NCI-H446 (cell line): ENCODE results near the gene GSTM5.
"Not testable (repeated sequence)": the region's sequence is repeated elsewhere in the genome, so short reads cannot be mapped to it uniquely, and the experiment has no call there.

Experiments used
- DNase-seq, 2 experiments: peaks; one replicate each; lab custom pipeline; 2025; lab: John Stamatoyannopoulos, UW

Gene GSTM5

DNA sequence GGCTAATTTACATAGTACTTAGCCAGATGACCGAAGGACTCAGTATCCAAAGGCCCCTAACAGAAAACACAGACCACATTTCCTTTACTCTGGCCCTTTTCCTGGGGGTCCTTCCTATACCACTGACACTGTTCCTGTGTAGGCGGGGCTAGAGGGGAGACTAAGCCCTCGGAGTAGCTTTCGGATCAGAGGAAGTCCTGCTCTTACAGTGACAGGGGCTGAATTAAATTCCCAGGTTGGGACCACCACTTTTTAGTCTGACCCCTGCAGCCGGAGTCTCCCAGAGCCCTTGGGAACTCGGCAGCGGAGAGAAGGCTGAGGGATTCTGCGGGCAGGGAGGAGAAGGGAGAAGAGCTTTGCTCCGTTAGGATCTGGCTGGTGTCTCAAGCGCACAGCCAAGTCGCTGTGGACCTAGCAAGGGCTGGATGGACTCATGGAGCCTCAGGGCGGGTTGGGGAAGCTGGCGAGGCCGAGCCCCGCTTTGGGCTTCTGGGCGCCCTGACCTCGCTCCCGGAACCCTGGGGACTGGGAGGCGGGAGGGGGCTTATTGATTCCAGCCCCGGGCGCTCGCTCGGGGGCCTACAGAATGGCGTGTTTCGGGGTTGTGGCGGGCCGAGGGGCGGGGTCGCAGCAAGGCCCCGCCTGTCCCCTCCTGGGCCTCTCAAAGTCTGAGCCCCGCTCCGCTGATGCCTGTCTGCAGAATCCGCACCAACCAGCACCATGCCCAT, at the start of gene GSTM5:
GSTM5 (plus strand) TSS at position 659 of the 728 bp plus-strand sequence; CDS start at position 721, 62 bp downstream.
- DNase-seq: not testable (repeated sequence)

DNA sequence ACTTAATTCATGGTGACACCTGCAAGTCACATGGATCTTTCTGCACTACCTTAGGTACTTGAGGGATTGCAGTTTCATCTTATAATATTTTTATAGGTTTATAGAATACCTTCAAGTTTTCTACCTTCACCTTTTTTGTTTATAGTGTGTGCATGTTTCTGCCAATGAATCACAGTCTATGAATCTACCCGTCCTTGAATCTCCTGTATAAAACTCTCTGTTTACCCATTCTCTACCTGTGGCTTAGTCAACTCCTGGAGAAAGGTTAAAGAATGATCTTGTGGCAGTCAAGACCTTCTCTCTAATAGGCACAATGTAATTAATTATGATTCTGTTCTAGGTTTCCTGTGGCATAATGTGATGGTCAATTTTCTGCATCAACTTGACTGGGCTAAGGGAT, 47.4 kb upstream of the GSTM5 start:
- DNase-seq: no peak

DNA sequence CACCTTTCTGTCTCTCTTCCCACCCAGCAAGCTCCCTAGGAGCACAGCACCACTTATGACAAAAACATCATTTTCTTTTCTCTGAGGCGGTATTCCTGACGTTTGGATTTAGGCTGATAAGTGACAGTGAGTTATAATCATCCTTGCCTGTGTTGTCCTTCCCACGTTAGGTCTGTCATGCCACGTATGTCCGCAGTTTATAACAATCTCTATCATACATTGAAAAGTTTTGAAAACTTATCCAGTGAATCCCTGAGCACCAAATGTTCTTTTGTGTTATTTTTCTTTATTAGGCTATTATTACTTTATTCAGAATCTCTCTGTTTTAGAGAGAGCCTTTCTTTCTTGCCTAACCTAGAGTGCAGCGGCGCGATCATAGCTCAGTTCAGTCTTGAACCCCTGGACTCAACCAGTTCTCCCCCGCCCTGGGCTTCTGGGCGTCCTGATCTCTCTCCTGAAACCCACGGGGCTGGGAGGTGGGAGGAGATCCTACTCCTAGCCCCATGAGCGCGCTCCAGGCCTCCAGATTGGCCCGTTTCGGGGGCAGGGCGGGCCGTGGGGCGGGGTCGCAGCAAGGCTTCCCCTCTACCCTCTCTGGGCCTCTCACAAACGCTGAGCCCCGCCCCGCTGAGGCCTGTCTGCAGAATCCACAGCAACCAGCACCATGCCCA, 44.5 kb upstream of the GSTM5 start, which contains the start of gene GSTM2:
GSTM2 (plus strand) TSS at position 606 of the 671 bp plus-strand sequence; CDS start at position 665, 59 bp downstream.
- DNase-seq: peak in 1 of 2 experiments; percentile 57

DNA sequence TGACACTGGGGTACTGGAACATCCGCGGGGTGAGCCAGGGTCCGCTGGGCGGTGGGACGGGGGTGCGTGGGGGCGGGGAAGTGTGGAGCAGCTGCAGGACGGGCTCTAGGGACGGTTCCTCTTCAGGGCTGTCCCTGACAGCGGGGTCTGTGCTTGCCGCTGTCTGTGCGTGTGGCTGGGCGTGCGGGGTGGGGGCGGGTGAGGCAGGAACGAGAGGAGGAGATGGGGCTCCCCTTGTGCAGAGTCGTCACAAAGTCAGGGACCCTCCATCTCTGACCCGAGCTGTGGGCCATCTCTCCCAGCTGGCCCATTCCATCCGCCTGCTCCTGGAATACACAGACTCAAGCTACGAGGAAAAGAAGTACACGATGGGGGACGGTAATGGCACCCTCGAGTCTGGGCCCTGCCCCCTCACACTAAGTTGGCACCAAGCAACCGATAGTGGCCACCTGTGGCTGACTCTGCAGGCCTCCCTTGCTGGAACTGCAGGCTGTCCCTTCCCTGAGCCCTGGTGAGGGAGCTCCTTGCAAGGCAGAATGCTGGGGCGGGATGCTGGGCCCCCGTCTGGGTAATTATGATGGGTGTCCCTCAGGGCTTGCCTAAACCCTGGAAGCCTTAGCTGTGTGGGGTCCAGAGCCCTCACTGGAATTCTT, 43.8 kb upstream of the GSTM5 start:
- DNase-seq: no peak

DNA sequence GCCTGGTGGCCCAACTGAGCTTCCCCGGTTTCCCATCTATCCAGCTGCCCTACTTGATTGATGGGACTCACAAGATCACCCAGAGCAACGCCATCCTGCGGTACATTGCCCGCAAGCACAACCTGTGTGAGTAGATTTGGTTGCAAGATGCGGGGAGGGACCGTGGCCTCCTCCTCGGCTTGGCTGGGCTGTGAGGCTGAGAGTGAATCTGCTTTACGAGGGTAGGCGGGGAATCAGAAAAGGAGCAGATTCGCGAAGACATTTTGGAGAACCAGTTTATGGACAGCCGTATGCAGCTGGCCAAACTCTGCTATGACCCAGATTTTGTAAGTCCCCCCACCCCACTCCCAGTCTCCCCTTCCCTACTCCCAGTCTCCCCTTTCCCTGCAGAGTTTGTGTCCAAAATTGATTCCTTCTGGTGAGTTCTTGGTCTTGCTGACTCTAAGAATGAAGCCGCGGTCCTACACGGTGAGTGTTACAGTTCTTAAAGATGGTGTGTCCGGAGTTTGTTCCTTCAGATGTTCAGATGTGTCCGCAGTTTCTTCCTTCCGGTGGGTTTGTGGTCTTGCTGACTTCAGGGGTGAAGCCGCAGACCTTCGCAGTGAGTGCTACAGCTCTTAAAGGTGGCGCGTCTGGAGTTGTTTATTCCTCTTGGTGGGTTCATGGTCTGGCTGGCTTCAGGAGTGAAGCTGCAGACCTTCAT, 42.7 kb upstream of the GSTM5 start:
- no peak for DNase-seq

DNA sequence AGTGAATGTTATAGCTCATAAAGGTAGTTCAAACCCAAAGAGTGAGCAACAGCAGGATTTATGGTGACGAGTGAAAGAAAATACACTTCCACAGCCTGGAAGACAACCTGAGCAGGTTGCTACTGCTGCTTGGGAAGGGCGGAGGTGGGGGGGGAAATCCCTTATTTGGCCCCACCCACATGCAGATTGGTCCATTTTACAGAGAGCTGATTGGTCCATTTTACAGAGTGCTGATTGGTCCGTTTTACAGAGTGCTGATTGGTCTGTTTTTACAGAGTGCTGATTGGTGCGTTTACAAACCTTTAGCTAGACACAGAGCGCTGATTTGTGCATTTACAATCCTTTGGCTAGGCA, 42.1 kb upstream of the GSTM5 start:
- DNase-seq: not testable (repeated sequence)

DNA sequence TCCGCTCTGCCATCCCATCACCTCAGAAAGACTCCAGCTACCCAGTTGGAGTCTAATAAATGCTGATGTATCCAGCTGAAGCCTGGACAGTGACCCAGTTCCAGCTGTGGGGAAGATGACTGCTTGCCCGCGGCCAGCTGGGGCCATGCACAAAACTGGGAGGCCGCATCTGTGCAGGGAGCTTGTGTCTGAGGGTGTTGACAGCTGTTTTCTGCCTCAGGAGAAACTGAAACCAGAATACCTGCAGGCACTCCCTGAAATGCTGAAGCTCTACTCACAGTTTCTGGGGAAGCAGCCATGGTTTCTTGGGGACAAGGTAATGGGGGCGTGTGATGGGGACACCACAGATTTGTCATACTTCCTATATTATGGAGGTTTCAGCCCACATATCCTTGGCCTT, 41.0 kb upstream of the GSTM5 start:
- DNase-seq: no peak

DNA sequence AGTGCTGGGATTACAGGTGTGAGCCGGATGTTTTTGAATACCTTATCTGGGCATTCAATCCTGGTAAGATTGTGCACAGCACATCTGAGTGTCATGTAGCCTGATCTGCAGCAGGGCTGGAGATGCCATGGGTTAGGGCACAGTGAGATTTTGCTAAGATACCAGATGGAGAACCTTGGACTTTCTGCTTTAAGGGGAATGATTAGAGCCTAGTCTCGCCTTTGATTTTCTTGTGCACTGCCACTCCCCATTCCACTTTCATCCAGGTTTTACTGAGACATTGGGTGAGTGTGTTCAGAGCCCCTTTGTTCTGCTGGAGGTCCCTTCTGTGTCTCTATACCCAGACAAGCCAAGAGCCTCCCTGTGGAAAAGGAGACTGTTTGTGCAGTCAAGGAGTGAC, 38.2 kb upstream of the GSTM5 start:
- not testable (repeated sequence) for DNase-seq

DNA sequence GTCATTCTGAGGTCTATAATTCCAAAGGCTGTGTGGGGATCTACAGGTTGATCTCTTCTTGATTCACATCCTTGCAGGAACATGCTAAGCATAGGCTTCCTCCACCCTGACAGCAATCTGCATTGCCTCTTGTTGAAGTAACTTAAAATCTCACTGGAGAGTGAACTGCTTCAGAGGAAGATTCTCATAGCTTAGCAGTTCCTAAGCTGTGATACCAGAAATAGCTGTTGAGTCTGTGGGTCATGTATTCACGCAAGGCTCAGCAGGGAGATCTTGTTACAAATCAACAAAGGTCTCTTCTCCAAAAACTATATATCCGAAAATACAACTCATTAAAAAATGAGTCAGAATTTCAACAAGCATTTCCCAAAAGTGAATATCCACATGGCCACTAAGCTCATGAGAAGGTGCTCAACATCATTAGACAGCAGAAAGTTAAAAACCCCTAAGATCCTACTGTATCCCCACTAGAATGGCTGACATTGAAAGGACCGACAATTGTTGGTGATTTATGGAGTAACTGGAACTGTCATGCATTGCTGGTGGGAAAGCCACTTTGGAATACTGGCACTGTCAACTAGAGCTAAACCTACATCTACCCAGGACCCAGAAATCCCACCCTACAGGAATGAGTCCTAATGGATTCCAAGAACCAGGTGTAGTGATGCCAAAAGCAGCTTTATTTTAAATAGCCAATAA, 35.2 kb upstream of the GSTM5 start:
- not testable (repeated sequence) for DNase-seq

DNA sequence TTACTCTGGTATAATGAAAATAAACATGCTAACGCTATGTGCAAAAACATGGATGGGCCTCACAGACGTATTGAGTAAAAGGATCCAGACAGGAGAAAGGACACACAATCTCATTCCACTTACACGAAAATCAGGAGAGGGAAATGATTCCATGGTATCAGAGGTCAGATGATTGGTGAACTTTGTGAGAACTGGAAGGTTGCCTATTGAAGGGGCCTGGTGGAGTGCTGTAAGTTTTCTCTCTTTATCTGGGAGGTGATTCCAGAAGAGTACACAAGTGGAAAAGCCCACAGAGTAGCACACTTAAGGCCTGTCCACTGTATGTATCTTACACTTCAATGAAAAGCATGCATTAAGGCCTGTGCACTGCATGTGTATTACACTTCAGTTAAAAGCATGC, 34.6 kb upstream of the GSTM5 start:
- no peak for DNase-seq

DNA sequence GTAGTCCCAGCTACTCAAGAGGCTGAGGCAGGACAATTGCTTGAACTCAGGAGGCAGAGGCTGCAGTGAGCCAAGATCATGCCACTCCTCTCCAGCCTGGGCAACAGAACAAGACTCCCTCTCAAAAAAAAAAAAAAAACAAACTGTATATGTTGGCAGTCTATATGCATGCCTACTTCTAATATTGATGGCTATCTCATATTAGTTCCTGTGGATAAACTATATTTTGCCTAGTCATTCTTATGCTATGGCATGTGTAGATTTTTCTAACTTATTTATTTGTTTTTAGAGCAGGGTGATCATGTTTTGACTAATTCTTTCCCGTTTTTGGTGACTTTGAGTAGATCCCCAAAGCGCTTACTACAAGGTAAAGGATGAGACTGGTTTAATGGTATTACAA, 33.4 kb upstream of the GSTM5 start:
- DNase-seq: not testable (repeated sequence)

DNA sequence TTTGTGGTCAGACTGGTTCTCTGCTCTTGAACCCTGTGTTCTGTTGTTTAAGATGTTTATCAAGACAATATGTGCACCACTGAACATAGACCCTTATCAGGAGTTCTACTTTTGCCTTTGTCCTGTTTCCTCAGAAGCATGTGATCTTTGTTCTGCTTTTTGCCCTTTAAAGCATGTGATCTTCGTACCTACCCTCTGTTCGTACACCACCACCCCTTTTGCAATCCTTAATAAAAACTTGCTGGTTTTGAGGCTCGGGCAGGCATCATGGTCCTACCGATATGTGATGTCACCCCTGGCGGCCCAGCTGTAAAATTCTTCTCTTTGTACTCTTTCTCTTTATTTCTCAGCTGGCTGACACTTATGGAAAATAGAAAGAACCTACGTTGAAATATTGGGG, 27.3 kb upstream of the GSTM5 start:
- not testable (repeated sequence) for DNase-seq

DNA sequence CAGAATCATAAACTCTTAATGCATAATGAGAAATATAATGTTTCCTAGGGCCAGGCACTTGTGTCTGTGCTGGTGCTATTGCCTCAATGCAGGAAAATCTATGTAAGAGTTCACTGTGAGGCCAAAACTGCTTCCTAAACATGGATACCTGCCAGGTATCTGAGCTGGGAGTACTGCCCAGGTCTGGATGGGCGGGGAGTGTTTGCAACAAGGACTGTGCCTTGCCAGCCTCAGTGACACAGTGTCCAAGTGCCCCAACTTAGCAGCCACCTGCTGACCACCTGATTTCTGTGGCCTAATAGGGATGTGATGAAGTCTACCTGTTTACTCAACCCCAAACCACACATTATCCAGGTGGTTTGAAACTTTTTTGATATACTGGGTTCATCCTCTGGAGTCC, 26.7 kb upstream of the GSTM5 start:
- DNase-seq: not testable (repeated sequence)

DNA sequence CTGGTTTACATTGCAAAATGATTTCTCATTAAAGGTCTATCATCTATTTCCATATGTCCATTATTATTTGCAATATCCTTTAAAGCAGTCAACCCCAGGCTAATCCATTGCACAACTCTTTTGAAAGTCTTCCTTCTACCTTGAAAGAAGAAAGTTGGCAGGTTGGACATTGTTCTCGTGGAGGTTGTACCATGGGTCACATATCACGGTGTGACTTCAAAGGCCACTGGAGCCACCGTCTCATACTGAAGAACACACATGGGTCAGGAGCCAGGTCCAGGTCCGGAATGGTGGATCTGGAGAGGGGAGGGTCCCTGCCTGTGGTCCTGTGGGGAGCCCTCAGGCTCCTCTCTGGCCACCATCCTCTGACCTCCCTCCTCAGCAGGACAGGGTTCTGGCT, 26.2 kb upstream of the GSTM5 start:
- DNase-seq: not testable (repeated sequence)

DNA sequence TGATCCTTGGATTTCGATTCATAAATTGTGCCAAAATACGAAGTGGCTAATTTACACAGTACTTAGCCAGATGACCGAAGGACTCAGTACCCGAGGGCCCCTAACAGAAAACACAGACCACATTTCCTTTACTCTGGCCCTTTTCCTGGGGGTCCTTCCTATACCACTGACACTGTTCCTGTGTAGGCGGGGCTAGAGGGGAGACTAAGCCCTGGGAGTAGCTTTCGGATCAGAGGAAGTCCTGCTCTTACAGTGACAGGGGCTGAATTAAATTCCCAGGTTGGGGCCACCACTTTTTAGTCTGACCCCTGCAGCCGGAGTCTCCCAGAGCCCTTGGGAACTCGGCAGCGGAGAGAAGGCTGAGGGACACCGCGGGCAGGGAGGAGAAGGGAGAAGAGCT, 24.9 kb upstream of the GSTM5 start:
- not testable (repeated sequence) for DNase-seq

DNA sequence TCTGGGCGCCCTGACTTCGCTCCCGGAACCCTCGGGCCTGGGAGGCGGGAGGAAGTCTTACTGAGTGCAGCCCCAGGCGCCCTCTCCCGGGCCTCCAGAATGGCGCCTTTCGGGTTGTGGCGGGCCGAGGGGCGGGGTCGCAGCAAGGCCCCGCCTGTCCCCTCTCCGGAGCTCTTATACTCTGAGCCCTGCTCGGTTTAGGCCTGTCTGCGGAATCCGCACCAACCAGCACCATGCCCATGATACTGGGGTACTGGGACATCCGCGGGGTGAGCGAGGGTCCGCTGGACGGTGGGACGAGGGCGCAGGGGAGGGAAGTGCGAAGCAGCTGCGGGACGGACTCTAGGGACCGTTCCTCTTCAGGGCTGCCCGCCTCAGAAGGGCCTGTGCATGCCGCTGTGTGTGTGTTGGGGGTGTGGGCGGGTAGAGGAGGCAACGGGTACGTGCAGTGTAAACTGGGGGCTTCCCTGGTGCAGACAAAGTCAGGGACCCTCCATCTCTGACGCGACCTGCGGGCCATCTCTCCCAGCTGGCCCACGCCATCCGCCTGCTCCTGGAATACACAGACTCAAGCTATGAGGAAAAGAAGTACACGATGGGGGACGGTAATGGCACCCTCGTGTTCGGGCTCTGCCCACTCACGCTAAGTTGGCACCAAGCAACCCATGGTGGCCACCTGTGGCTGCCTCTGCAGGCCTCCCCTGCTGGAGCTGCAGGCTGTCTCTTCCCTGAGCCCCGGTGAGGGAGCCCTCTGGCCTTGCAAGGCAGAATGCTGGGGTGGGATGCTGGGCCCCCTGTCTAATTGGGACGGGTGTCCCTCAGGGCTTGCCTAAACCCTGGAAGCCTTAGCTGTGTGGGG, 24.2 kb upstream of the GSTM5 start, which contains the start of gene GSTM1:
GSTM1 (plus strand) TSS at position 177 of the 859 bp plus-strand sequence; CDS start at position 234, 57 bp downstream.
- no peak for DNase-seq

DNA sequence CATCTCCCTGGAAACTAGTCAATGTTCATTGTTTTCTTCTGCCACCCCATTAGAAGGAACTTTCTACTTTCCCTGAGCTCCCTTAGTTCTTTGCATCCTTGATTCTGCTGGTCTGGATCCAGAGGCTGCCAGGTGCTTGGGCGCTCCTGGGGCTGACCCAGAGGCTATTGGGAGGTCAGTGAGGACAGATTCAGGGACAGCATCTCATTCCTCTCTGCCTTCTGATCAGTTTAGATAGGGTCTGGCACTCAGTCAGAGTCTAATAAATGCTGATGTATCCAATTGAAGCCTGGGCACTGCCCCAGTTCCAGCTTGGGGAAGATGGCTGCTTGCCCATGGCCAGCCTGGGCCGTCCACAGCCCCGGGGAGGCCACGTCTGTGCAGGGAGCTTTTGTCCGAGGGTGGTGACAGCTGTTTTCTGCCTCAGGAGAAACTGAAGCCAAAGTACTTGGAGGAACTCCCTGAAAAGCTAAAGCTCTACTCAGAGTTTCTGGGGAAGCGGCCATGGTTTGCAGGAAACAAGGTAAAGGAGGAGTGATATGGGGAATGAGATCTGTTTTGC, 22.1 kb upstream of the GSTM5 start:
- DNase-seq: no peak

DNA sequence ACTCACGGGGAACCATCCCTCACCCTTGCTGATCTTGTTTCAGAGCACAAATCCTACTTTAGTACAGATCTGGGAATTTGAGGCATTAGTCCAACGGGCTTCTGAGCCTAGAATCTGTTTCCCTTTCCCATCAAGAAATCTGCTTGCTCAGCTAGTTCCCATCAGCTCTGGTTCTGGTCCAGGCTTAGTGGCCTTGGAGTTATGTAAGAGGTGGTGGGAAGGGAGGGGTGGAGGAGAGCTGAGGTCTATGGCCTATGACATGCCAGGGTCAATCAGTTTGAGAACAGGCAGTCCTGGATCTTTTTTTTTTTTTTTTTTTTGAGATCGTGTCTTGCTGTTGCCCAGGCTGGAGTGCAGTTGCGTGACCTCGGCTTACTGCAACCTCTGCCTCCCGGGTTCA, 20.3 kb upstream of the GSTM5 start:
- DNase-seq: no peak

DNA sequence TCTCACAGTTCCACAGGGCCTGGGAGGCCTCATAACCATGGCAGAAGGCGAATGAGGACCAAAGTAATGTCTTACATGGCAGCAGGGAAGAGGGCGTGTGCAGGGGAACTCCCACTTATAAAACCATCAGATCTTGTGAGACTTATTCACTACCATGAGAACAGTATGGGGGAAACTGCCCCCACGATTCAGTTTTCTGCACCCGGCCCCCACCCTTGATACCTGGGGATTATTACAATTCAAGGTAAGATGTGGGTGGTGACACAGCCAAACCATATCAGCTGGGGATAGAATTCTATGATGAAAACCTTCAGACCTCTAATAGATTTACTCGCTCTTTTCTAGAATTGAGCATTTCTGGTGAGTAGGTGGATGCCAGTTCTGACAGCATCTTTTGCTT, 17.7 kb upstream of the GSTM5 start:
- not testable (repeated sequence) for DNase-seq

DNA sequence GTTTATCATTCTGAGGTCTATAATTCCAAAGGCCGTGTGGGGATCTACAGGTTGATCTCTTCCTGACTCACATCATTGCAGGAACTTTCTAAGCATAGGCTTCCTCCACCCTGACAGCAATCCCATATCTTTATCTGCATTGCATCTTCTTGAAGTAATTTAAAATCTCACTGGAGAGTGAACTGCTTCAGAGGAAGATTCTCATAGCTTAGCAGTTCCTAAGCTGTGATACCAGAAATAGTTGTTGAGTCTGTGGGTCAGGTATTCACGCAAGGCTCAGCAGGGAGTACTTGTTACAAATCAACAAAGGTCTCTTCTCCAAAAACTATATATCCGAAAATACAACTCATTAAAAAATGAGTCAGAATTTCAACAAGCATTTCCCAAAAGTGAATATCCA, 16.9 kb upstream of the GSTM5 start:
- not testable (repeated sequence) for DNase-seq
